Globus pallidus (tissue), 1 donor: ENCODE data around the gene CORO2B.

ENCODE experiments used
- DNase-seq: peaks from one replicate; pipeline ENCODE4 v3.0.0-alpha.2; 2015; ENCODE audit warnings: low spot score

The CORO2B gene

GRCh38 chr15:68554721-68555678 is 23.8 kb upstream of the CORO2B start:
- DNase-seq = no peak

- no peak for DNase-seq
Measured at GRCh38 chr15:68555679-68556037, 23.1 kb upstream of the CORO2B start.

DNA sequence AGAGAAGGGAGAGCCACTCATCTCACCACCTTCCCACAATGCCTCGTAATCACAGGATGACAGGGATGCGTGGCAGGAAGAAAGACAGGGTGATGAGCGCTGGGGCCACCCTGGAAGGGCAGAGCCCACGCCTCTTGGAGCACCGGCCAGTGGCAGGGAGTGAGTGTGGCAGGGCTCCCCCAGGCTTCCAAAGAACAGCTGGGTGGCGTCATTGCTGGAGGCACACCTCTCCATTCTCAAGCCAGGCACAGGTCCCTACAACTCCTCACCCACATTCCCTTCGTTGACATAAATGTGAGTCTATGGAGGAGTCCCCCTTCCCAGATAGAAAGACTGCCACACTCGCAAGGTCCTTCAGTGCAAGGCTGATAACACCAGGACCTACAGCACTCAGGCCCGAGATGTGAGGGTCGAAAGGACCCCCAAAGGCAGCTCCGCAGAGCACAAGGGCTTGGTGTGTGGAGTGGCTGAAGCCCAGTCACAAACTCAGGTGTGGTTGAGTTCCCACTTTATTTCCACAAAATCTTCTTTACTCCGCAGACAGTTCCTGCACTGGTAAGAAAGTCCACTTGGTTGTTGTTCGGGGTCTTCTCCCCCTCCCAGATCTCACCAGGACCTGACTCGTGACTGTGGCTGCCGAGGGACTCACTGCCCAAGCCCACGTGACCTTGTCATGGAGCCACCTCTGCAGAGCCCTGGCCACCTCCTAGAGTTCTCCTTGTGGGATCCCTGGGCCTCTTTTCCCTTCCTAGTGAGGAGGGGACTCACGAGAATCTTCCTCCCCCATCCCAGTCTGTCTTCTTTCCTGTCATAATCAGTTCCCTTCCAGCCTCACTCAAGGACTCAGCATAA is 22.4 kb upstream of the CORO2B start:
- no peak for DNase-seq

- DNase-seq = no peak
Measured at GRCh38 chr15:68557469-68558317, 21.1 kb upstream of the CORO2B start.

DNA sequence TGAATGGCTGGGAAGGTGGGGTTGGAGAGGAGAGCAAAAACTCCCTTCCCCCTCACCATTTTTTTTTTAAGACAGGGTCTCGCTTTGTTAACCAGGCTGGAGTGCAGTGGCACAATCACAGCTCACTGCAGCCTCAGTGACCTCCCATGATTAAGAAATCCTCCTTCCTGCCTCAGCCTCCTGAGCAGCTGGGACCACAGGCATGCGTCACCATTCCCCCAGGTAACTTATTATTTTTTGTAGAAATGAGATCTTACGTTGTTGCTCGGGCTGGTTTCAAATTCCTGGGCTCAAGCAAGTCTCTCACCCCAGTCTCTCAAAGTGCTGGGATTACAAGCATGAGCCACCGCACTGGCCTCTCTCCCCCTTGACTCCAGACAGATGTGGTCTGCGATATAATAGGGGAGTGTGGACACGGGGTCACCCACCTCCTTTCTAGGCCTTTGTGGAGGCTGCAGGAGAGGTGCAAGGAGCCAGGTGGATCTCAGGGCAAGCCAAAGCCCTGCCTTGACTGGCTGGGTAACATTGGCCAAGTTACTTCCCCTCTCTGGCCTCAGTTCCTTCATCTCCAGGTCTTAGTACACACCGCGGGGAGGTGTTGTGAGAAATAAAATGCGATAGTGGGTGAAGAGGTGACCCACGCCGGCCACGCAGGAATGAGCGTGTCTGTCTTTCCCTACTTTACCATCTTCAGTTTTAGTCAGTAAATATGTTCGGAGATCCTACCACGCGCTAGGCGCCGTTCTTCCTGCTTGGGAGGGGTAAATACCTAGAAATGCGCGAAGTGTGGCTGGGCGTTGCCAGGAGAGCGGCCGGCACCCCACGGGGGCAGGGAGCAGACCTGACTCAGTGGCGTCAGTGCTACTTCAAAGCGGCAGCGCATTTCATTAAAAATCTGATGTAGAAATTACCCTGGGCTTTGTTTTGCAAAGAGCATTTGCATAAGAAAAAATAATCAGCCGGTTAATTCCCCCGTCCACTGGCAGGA is 20.2 kb upstream of the CORO2B start:
- no peak for DNase-seq

DNA sequence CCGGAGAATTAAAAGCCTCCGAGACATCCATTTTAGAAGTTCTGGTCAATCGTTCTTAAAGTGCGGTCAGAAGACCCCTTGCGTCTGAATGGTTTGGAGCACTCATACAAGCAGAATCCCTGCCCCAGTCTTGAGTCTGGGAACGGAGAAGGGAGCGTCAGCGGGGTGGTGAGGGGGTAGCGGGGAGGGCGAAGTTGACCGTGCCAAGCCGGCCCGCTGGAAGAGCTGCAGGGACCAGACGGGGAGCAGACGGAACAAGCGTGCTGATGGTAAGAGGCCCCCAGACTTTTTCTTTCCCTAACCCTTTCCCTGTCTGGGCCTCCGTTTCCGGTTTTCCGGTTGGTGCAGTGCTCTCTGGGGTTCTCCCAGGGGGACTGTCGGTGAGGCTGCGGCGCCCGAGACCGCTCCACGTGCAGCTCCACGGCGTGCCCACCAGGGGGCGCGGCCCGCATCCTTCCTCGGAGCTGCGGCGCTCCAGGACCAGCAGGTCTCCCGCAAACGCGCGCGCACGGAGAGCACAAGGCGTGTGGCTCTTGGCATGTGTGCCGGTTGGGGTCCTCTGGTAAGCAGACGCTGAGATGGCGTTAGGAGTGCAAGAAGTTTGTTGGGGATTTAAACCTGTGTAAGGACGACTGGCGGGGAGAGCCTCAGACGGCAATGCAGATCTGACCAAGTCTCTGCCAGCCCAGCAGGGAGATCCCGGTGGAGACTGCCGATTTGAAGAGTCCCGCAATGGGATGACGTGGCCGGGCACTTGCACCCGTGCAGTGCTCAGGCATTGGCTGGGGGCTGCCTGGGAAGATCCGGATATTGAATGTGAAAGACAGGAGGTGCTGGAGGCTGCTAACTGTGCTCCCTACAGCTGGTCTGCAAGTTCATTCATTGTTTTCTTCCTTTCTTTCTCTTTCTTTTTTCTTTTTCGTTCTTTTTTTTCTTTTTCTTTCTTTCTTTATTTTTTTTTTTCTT is 19.2 kb upstream of the CORO2B start:
- peak; percentile 78 for DNase-seq

GRCh38 chr15:68560501-68561113 is 18.2 kb upstream of the CORO2B start:
- no peak for DNase-seq

DNA sequence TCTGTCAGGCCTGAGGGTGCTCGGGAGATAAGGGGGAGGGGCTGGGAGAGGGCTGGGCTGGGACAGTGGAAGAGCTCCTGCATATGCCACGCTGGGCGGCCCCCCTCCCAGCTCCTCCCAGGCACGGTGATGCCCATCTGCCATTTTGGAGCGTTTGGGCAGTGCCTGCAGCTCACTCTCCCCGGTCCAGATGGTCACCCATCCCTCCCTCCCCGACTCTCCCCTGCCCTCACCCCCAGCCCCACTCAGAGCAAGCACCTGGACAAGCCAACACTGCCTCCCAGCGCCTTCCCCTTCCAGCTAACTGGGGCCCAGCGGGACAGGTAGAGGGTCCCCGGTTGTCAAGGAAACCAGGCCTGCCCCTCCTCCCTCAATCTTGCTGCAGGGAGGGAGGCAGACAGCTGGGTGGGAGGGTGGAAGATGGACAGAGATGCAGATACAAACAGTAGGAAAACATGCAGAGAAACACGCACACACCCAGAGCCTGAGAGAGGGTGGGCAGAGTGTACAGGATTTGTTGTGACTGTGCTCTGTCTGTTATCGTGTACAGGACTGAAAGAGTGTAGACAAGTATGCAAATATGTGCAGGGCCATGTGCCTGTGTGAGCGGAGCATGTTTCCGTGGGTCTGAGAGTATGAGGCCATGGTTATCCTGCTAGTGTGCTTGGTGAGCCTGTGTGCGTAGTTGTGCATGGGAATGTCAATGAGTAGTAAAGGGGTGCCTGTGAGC is 17.5 kb upstream of the CORO2B start:
- no peak for DNase-seq

DNA sequence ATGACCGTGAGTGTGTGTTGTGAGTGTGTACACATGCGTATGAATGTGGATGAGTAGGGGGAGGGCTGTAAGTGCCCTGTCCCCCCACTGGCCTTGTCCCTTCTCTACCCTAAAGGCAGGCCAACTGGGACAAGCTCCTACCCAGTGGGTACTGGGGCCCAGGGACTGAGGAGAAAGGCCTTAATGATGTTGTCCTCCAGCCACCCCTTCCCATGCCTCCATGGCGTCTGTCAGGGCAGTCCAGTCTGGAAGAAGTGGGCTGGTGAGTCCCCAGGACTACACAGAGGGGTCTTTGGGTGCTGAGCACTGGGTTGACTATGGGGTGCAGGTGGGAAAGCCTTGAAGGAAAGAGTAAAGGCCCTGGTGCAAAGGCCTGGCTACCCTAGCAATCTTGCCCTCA is 16.9 kb upstream of the CORO2B start:
- no peak for DNase-seq

DNA sequence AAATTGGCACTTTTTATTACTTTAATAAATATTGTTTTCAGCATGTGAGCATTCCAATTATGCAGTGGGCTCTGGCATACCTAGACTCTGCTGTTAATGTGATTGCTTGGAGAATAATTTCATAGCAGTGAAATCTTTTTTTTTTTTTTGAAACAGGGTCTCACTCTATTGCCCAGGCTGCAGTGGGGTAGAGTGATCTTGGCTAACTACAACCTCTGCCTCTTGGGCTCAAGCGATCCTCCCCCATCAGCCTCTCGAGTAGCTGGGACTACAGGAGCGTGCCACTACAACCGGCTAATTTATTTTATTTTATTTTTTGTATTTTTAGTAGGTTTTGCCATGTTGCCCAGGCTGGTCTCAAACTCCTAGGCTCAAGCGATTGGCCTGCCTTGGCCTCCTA is 14.6 kb upstream of the CORO2B start:
- no peak for DNase-seq

GRCh38 chr15:68565234-68565633 is 13.6 kb upstream of the CORO2B start:
- DNase-seq = no peak

DNA sequence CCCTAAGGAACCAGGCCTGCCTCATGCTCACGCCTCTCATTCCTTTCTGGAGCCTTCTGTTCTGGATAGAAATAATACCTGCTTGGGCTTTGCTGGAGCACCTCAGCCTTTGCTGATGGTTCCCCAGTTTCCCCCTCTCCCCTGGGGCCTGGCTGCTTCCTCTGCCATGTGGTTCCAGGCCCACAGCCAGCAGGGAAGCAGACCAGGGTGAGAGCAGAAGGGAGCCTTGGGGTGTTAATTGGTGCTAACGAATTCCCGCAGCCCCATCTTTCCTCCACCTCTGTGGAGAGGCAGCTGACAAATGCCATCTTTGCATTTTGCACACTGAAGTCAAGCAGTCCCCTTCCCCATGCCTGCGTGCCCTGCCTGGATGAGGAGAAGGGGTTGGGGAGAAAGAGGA is 13.1 kb upstream of the CORO2B start:
- DNase-seq = no peak

GRCh38 chr15:68566377-68566954 is 12.3 kb upstream of the CORO2B start:
- DNase-seq = no peak

DNA sequence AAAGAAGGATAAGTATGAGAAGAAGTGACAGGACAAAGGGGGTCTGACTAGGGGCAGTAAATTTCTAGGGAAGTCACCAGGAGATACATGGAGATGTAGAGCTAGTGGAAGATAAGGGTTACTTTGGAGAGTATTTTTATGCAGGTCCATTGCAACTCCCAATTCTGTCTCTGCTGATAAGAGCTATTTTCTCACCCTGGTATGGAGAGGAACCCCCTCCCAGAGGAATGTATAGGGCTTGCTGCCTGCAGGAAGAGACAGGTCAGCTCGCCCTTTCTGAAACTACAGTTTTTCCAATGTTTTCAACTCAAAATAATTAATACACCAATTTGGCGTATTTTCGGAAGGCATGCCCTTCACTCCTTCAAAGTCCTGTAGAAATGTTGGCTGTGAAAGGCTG is 11.4 kb upstream of the CORO2B start:
- DNase-seq = no peak

DNA sequence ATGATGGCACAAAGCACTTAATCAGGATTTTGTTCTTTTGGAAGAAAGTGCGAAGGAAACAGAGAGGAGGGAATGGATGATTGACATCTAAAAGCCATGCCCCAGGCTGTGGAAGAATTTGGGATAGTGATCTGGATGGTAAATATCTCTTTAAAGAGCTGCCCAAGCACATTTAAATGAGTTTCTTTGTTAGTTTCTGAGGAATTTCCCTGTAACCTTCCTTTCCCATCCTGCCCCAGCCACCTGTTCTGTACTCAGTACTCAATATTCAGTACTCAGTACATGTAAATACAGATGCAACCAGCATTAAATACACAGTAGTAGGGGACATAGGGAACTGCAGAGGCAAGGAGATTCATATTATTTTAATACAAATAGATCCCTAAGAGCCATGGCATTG is 7.8 kb upstream of the CORO2B start:
- no peak for DNase-seq

- no peak for DNase-seq
Measured at GRCh38 chr15:68571582-68571981, 7.2 kb upstream of the CORO2B start.

- DNase-seq = no peak
Measured at GRCh38 chr15:68572309-68572708, 6.5 kb upstream of the CORO2B start.

GRCh38 chr15:68572921-68573320 is 5.9 kb upstream of the CORO2B start:
- DNase-seq = no peak
